Measurements from ENCODE around the gene PRSS21.

DNA sequence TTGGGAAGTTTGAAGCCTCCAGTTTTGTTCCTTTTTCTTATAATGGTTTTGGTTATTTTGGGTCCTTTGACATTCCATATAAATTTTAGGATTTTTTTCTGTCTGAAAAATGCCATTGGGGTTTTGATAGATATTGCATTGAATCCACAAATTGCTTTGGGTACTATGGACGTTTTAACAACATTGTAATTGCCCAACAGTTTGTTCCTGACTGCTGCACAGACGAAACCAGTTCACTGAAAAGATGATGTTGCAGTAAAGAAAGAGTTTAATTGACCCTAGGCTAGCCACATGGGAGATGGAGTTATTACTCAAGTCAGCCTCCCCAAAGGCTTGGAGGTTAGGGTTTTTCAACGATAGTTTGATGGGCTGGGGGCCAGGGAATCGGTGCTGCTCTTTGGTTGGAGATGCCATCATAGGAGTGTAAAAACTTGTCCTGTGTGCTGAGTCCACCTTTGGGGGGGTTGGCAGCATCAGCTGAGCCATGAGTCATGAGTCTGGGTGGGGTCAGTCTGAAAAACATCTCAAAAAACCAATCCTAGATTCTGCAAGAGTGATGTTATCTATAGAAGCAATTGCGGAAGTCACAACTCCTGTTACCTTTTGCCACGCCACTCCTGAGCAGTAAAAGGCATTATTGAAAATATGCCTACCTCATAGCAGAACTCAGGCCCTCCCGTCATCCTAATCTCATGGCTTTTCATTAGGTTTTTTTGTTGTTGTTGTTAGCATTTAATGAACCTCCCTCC, 21.5 kb upstream of the PRSS21 start:
- TF ChIP-seq POLR2AphosphoS5 (IDR thresholded peaks at IDR 0.05; ENCODE audit: borderline replicate concordance, low read depth, low read length) (no peak), FOXP2 (optimal IDR thresholded peaks at IDR 0.05; ENCODE audit: control extremely low read depth, extremely low read length, insufficient read depth) (no peak)
